Measurements from ENCODE around the gene TMEM176A. TPM values are rescaled to one million over a fixed set of nuclear protein-coding genes. Genes with fewer than 3 reads are reported as not detected.

Gene TMEM176A
- total RNA-seq, 1 donor = not detected

DNA sequence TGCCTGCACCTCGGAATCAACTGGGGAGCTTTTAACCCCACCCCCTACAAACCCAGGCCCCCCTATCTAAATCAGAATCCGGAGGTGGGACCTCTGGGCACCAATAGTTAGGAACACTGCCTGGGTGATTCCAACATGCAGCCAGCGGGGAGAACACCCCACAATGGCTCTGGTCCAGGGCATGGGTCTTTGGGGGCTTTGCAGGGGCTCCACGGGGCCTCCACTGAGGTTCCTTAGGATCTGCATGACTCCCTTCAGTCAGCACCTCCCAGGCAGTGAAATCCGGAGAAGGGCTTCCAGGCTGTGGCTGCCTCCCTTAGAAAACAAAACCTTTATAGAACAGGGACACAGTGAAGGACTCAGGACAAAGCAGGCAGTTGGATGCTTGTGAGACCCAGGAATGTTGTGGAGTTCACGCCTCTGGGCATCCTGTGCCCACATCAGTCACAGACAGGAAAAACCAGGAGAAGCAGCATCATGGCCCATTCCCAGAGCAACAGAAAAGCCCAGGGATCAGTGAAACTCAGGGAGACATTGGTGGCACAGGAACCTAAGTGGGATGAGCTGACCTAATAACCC, 35.2 kb downstream of the TMEM176A start:
- TF ChIP-seq, protein P1, sequence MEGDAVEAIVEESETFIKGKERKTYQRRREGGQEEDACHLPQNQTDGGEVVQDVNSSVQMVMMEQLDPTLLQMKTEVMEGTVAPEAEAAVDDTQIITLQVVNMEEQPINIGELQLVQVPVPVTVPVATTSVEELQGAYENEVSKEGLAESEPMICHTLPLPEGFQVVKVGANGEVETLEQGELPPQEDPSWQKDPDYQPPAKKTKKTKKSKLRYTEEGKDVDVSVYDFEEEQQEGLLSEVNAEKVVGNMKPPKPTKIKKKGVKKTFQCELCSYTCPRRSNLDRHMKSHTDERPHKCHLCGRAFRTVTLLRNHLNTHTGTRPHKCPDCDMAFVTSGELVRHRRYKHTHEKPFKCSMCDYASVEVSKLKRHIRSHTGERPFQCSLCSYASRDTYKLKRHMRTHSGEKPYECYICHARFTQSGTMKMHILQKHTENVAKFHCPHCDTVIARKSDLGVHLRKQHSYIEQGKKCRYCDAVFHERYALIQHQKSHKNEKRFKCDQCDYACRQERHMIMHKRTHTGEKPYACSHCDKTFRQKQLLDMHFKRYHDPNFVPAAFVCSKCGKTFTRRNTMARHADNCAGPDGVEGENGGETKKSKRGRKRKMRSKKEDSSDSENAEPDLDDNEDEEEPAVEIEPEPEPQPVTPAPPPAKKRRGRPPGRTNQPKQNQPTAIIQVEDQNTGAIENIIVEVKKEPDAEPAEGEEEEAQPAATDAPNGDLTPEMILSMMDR (IDR thresholded peaks at IDR 0.05; ENCODE audit: insufficient read depth, low read depth, low read length) = no peak
- no peak for DNase-seq (ENCODE audit: low read depth)
- no peak overlapping the region for H3K4me3 ChIP-seq (ENCODE audit: low read depth, low read length)

DNA sequence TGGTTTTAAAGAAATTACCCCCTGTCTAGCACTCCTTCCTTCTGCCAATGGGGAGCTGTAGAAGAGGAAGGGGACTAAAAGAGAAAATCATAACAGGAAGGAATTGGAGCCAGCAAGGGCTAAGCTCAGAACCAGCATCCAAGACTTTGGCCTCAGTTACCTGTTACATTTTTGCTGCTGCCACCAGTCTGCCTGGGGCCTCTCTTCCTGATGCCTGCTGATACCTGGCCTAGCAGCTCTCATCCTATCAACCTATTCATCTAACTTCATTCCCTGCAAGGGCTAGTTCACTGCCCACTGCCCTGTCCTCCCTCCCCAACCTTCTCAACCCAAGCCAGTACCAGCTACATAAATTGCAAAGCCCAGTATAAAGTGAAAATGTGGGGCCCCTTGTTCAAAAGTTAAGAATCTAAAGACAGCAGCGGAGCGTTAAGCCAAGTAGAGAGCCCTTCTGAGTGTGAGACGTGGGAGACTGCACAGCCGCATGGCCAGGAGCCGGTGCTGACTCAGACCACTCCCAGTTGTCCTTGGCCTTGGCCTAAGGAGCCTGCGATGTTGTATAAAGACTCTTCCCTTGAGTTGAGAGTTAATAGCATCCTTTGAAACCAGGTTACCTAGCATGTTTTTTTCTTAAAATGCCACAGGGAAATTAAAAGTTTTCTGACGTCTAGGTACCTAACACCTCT, 38.5 kb downstream of the TMEM176A start:
- no peak overlapping the region for H3K4me3 ChIP-seq (ENCODE audit: low read depth, low read length)
- no peak for DNase-seq (ENCODE audit: low read depth)
- TF ChIP-seq, protein P1 (IDR thresholded peaks at IDR 0.05; ENCODE audit: insufficient read depth, low read depth, low read length) = no peak

DNA sequence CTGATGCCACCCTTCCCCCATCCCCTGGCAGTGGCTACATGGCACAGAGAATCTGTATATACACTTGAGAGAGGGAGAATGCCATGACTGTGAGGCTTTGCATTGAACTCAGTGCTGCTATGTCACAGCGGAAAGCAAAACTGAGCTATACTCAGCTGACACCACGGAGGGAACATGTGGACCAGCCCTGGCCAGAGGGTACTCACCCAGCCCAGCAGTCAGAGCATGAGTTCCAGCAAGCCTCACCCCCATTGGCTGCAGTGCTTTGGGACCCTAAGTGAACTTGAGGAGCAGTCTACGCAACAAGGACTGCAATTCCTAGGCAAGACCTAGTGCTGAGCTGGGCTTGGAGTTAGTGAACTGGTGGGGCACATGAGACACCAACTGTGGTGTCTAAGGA, 41.4 kb downstream of the TMEM176A start:
- TF ChIP-seq, protein P1 (IDR thresholded peaks at IDR 0.05; ENCODE audit: insufficient read depth, low read depth, low read length) = no peak
- H3K4me3 ChIP-seq (ENCODE audit: low read depth, low read length) = no peak overlapping the region
- no peak for DNase-seq (ENCODE audit: low read depth)

DNA sequence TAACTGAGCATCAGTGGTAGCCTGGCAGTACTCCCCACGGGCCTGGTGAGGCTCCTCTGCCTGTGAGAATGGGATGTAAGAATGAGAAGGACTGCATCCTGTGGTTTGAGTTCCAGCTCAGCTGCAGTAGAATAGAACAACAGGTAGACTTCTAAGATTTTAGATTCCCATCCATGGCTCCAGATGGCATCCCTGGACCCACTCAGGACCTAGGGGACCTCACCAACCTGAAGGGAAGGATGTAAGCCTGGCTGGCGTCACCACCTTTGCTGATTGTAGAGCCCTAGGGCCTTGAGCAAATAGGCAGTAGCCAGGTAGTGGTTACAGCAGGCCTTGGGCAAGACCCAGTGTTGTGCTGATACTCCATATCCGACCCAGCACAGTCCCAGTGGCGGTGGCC, 42.1 kb downstream of the TMEM176A start:
- TF ChIP-seq, protein P1 (IDR thresholded peaks at IDR 0.05; ENCODE audit: insufficient read depth, low read depth, low read length) = no peak
- no peak overlapping the region for H3K4me3 ChIP-seq (ENCODE audit: low read depth, low read length)
- no peak for DNase-seq (ENCODE audit: low read depth)

DNA sequence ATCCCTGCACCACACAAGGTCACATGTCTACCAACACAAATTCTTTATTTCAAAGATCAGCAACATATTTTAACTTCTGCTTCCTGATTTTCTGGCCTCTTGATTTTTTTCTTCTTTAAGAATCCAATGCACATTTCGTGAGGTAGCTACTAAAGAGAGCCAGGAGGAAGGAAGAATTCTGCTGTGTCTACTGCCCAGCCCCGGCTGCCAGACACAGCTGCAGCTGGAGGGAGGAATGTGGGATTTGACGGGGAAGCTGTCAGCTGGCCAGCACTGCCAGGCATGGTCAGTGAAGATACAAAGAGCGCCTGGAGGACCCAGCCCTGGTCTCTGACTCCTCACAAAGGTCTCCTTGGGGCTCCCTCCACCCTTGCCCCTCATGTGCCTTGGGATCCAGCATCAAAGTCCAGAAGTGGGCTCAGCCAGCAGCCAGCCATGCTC, 44.9 kb downstream of the TMEM176A start:
- TF ChIP-seq, protein P1 (IDR thresholded peaks at IDR 0.05; ENCODE audit: insufficient read depth, low read depth, low read length) = no peak

DNA sequence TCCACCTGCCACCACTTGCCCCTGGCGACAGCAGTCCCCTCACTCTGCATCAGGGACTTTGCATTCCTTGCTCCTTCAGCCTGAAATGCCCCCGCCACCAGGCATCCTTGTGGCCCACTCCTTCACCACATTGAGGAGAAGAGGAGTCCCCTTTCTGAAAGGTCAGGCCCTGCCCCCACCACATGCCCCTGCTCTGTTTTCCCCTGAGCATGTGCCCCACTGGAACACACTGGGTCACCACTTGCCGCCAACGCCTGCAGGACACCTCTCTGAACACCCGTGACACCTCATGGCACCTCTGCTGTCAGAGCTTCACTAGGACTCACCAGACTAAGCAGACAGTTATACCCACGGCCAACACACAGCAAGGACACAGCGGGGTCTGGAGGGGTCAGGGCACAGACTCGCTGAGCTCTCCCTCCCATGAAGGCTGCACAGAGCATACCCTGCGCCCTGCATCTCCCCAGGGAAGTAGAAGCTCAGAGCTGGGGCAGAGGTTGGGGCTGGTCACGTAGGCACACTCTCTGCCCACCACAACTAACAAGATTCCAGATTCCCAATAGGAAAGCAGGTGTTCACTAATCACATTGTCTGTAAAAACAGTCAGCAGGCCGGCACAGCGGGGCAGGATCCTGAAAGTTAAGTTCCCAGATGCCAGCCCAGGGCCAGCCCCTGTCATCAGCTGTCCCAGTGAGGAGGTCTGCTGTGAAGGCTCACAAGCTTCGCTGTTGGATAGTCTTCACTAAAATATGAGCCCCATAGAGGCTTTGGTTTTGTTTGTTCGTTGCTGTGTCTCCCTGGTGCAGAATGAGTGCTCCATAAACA, 45.9 kb downstream of the TMEM176A start:
- H3K4me3 ChIP-seq (ENCODE audit: low read depth, low read length) = no peak overlapping the region
- TF ChIP-seq, protein P1 (IDR thresholded peaks at IDR 0.05; ENCODE audit: insufficient read depth, low read depth, low read length) = no peak
- no peak for DNase-seq (ENCODE audit: low read depth)

More for the DNA sequence above, 44.9 kb downstream of the TMEM176A start:
- DNase-seq (ENCODE audit: low read depth) = no peak
- H3K4me3 ChIP-seq (ENCODE audit: low read depth, low read length) = no peak overlapping the region
